ENCODE results near the gene ABCB11.
"Not testable (repeated sequence)": the region's sequence is repeated elsewhere in the genome, so short reads cannot be mapped to it uniquely, and the experiment has no call there.

The ABCB11 gene

GRCh38 chr2:168926621-168927386 is 104.3 kb downstream of the ABCB11 start:
- no peak for DNase-seq

GRCh38 chr2:168920504-168921157 is 110.5 kb downstream of the ABCB11 start:
- DNase-seq, result peak; percentile 38

GRCh38 chr2:168916331-168916675 is 114.8 kb downstream of the ABCB11 start:
- no peak for DNase-seq

GRCh38 chr2:168915441-168916330 is 115.4 kb downstream of the ABCB11 start:
- DNase-seq, result no peak

- no peak for DNase-seq
Observed at GRCh38 chr2:168913495-168913894, 117.6 kb downstream of the ABCB11 start.

- DNase-seq, result no peak
Observed at GRCh38 chr2:168912901-168913369, 118.2 kb downstream of the ABCB11 start.

- no peak for DNase-seq
Observed at GRCh38 chr2:168912466-168912865, 118.7 kb downstream of the ABCB11 start.

GRCh38 chr2:168910330-168910729 is 120.8 kb downstream of the ABCB11 start:
- DNase-seq, result no peak

- DNase-seq, result no peak
Observed at GRCh38 chr2:168907940-168908662, 123.0 kb downstream of the ABCB11 start.

GRCh38 chr2:168904358-168904757 is 126.8 kb downstream of the ABCB11 start:
- DNase-seq, result no peak

GRCh38 chr2:168903888-168904287 is 127.2 kb downstream of the ABCB11 start:
- DNase-seq, result no peak

- DNase-seq, result no peak
Observed at GRCh38 chr2:168901003-168901402, 130.1 kb downstream of the ABCB11 start, which contains the start of gene G6PC2. G6PC2 (plus strand) TSS chr2:168901291; CDS start chr2:168901332, 41 bp downstream.

GRCh38 chr2:168897449-168897848 is 133.7 kb downstream of the ABCB11 start:
- no peak for DNase-seq

- no peak for DNase-seq
Observed at GRCh38 chr2:168896783-168897182, 134.3 kb downstream of the ABCB11 start.

- no peak for DNase-seq
Observed at GRCh38 chr2:168895771-168896170, 135.4 kb downstream of the ABCB11 start.

GRCh38 chr2:168894720-168895119 is 136.4 kb downstream of the ABCB11 start:
- no peak for DNase-seq

- DNase-seq, result no peak
Observed at GRCh38 chr2:168894101-168894500, 137.0 kb downstream of the ABCB11 start.

- DNase-seq, result no peak
Observed at GRCh38 chr2:168892327-168892726, 138.8 kb downstream of the ABCB11 start.

GRCh38 chr2:168890006-168890782 is 140.9 kb downstream of the ABCB11 start, which contains the start of gene SPC25:
SPC25 (minus strand) TSS chr2:168890430; CDS start chr2:168889519, 911 bp downstream.
- peak; percentile 94 for DNase-seq

- DNase-seq, result no peak
Observed at GRCh38 chr2:168889635-168890005, 141.5 kb downstream of the ABCB11 start.

GRCh38 chr2:168884975-168885374 is 146.1 kb downstream of the ABCB11 start:
- DNase-seq, result no peak

GRCh38 chr2:168882163-168882562 is 149.0 kb downstream of the ABCB11 start:
- not testable (repeated sequence) for DNase-seq
